Measurements from ENCODE around the gene NAA40.

Gene NAA40

GRCh38 chr11:63993100-63993499 is 54.3 kb downstream of the NAA40 start:
- no peak for DNase-seq

- DNase-seq: no peak
Measured at GRCh38 chr11:63993993-63994392, 55.2 kb downstream of the NAA40 start.

- no peak for DNase-seq
Measured at GRCh38 chr11:63996512-63996911, 57.7 kb downstream of the NAA40 start.

GRCh38 chr11:63997104-63997700 is 58.4 kb downstream of the NAA40 start:
- DNase-seq: no peak

GRCh38 chr11:63997801-63998337 is 59.1 kb downstream of the NAA40 start:
- DNase-seq: no peak

- DNase-seq: no peak
Measured at GRCh38 chr11:63998558-63999348, 60.0 kb downstream of the NAA40 start.

- DNase-seq: peak; percentile 42
Measured at GRCh38 chr11:63999349-64000025, 60.7 kb downstream of the NAA40 start.

- peak; percentile 77 for DNase-seq
Measured at GRCh38 chr11:64000026-64000739, 61.4 kb downstream of the NAA40 start.

- DNase-seq: no peak
Measured at GRCh38 chr11:64000740-64001483, 62.1 kb downstream of the NAA40 start.

- no peak for DNase-seq
Measured at GRCh38 chr11:64001484-64002420, 63.0 kb downstream of the NAA40 start.

- no peak for DNase-seq
Measured at GRCh38 chr11:64003807-64004589, 65.2 kb downstream of the NAA40 start.

GRCh38 chr11:64004590-64004984 is 65.8 kb downstream of the NAA40 start:
- no peak for DNase-seq

GRCh38 chr11:64005691-64006090 is 66.9 kb downstream of the NAA40 start:
- no peak for DNase-seq

- DNase-seq: no peak
Measured at GRCh38 chr11:64006398-64006797, 67.6 kb downstream of the NAA40 start.
